Psoas muscle (tissue), 8 donors: ENCODE results near the gene ANKRD11. TPM values are rescaled to one million over a fixed set of nuclear protein-coding genes. Genes with fewer than 3 reads are reported as not detected.
"Not testable (repeated sequence)": the region's sequence is repeated elsewhere in the genome, so short reads cannot be mapped to it uniquely, and the experiment has no call there.

ENCODE experiments used
- ATAC-seq, 4 donors: fragments of 200-7000 bp; cut with Tn5 transposase; one replicate each; pipeline ENCODE4 v1.9.1; 2020; ENCODE audit warnings: moderate library complexity in 3 of 4, mild to moderate bottlenecking in 2 of 4
- DNase-seq, 2 donors: peaks; one replicate each; pipeline ENCODE4 v3.0.0-alpha.2; 2020
- H3K27ac ChIP-seq: fragments of 200-600 bp; one replicate; pipeline ENCODE4 v1.8.0; 2022
- H3K27me3 ChIP-seq, 3 donors: fragments of 200-600 bp in 1 of 3; one replicate each; pipeline versions ENCODE4 v1.6.1 to v1.8.0; 2013 to 2022; ENCODE audit warnings: low read length in 2 of 3, mild to moderate bottlenecking in 2 of 3, moderate library complexity in 1 of 3; ENCODE audit not compliant: insufficient read depth in 3 of 3
- H3K36me3 ChIP-seq, 2 donors: fragments of 200-600 bp in 1 of 2; one replicate each; pipeline versions ENCODE4 v1.6.1 to v1.8.0; 2013 to 2022; ENCODE audit warnings: low read depth in 1 of 2, mild to moderate bottlenecking in 1 of 2, moderate library complexity in 1 of 2; ENCODE audit not compliant: insufficient read depth in 1 of 2
- H3K4me1 ChIP-seq: fragments of 200-600 bp; one replicate; pipeline ENCODE4 v1.8.0; 2022
- H3K4me3 ChIP-seq: fragments of 200-600 bp; one replicate; pipeline ENCODE4 v1.8.0; 2022; ENCODE audit warnings: mild to moderate bottlenecking
- H3K9me3 ChIP-seq: fragments of 200-600 bp; one replicate; pipeline ENCODE4 v1.8.0; 2022
- WGBS, 3 donors: extraction: QIAGEN DNeasy Blood & Tissue Kit; methylation state at CpG; one replicate each; pipeline versions ENCODE4 v1.1.6 to v1.1.7; 2013; 5-methylcytosine and 5-hydroxymethylcytosine counted together
- intact Hi-C, 2 donors: fragments of 100-400 bp; cut with DNase I; formaldehyde crosslinking; loops; one replicate each; pipeline versions ENCODE4 v1.11.0 to v1.14.2; 2022
- polyA plus RNA-seq, 3 donors: library from polyadenylated mRNA; stranded (reverse); fragments of 200-250 nt; gene quantifications; one replicate each; pipeline ENCODE4 v1.2.3, GENCODE V29; 2013
- total RNA-seq, 4 donors: library from RNA; stranded (reverse); fragmentation: NEBNext Ultra II Directional in 2 of 4; extraction: Animal tissue kit (Norgen Biotek cat#: 25700) in 2 of 4; gene quantifications; one replicate each; pipeline versions ENCODE4 v1.2.1 to v1.2.4, GENCODE V29; 2021 to 2023
- TF ChIP-seq, protein P1 (sequence below): fragments of 200-600 bp; IDR thresholded peaks from one replicate; pipeline ENCODE4 v1.8.0; 2022; ENCODE audit warnings: antibody characterized with exemption
- donor health status: healthy with polysubstance abuse.
- donor health status: DM: no; HTN: no; CAD: no; lungs with moderate emphysema.
- donor health status: Bipolar disorder and iron deficiency.
- donor health status: healthy.
- donor health status: DM: yes; HTN: yes; CAD: no.
- donor health status: DM: no; HTN: no; CAD: no.
- donor health status: DM: no; HTN: no; CAD: no.
- donor health status: DM: yes; HTN: yes; CAD: no.

ANKRD11 gene
- total and polyA plus RNA-seq, 7 donors: 22.3 to 72.8 (median 57.2) TPM

GRCh38 chr16:89256651-89257254, 233.6 kb downstream of the ANKRD11 start:
- 1 to 3% (median 2%) methylated on average over 54 to 57 of the region's 57 CpGs for WGBS, 3 donors
- peaks cover 0 to 26% (median 11%) of the 10 kb centered on the region in 3 donors for H3K27me3 ChIP-seq
- no peaks in the 10 kb centered on the region for H3K9me3 ChIP-seq
- H3K4me3 ChIP-seq: peak overlapping the region; percentile 58
- TF ChIP-seq, protein P1, sequence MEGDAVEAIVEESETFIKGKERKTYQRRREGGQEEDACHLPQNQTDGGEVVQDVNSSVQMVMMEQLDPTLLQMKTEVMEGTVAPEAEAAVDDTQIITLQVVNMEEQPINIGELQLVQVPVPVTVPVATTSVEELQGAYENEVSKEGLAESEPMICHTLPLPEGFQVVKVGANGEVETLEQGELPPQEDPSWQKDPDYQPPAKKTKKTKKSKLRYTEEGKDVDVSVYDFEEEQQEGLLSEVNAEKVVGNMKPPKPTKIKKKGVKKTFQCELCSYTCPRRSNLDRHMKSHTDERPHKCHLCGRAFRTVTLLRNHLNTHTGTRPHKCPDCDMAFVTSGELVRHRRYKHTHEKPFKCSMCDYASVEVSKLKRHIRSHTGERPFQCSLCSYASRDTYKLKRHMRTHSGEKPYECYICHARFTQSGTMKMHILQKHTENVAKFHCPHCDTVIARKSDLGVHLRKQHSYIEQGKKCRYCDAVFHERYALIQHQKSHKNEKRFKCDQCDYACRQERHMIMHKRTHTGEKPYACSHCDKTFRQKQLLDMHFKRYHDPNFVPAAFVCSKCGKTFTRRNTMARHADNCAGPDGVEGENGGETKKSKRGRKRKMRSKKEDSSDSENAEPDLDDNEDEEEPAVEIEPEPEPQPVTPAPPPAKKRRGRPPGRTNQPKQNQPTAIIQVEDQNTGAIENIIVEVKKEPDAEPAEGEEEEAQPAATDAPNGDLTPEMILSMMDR: no peak
- H3K4me1 ChIP-seq: no peaks in the 10 kb centered on the region
- intact Hi-C loops: no loop called here
- DNase-seq: peak; percentile 78 to 81
- no peak overlapping the region for H3K27ac ChIP-seq
- peak; percentile 94 to 95 (median 95) for ATAC-seq
- H3K36me3 ChIP-seq: no peaks in the 10 kb centered on the region

DNA sequence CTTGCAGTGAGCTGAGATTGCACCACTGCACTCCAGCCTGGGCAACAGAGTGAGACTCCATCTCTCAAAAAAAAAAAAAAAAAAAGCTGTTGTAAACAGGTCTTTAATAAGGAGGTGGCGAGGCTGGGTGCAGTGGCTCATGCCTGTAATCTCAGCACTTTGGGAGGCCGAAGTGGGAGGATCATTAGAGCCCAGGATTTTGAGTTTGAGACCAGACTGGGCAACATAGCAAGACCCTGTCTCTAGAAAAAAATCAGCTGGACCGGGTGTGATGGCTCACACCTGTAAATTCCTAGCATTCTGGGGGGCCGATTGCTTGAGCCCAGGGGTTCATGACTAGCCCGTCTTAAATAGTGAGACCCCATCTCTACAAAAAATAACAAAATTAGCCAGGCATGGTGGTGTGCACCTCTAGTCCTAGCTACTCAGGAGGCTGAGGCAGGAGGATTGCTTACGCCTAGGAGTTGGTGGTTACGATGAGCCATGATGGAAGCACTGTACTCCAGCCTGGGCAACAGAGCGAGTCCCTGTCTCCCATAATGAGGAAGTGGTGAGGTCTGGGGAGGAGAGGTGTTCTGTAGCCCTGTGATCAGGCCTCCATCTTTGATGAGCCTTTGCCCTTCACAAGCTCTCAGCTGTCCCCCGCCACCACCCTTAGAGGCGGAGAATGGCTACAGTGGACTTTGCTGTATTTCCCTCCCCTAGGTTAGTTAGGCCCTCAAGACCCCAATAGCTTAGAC, 236.6 kb downstream of the ANKRD11 start:
- H3K4me1 ChIP-seq: no peaks in the 10 kb centered on the region
- WGBS, 3 donors: 93 to 94% (median 93%) methylated on average over 10 of the region's 10 CpGs
- peaks cover 0 to 26% (median 11%) of the 10 kb centered on the region in 3 donors for H3K27me3 ChIP-seq
- DNase-seq (no peak), ATAC-seq (no peak)
- H3K36me3 ChIP-seq: no peaks in the 10 kb centered on the region
- intact Hi-C loops: no loop called here
- H3K27ac ChIP-seq: no peak overlapping the region
- H3K4me3 ChIP-seq: no peak overlapping the region
- H3K9me3 ChIP-seq: no peaks in the 10 kb centered on the region
- TF ChIP-seq, protein P1: no peak

DNA sequence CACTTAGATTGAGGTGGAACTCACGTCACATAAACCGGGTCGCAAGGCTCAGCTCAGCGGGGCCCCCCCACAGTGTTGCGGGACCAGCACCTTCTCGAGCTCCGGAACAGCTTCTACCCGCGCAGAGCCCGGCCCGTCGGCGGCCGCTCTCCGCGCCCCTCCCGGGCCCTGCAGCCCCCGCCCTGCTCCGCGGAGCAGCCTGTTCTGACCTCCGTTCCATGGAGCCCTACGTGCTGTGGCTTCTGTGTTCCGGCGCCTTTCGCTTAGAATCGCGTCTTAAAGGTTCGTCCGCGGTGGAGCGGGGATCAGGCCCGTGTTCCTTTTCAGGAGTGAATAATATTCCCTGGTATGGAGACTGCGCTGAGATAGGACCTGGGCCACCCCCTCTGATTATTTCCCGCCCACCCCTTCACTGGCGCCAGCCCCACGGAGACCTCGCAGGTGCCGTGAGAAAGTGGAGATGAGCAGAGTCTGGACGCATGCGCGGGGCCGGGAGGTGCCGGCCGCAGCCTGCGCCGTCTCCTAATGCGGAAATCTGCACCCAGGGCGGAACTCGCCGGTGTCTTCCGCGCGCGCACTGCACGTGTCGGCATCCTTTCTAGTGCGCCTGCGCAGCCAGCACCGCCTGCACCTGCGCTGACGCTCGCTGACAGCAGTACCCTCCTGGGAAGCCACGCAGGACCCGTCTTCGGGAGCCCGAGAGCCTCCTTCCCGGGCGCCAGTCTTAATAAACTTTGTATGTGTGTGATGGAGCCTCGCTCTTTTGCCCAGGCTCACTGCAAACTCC, 242.0 kb downstream of the ANKRD11 start:
- WGBS, 3 donors: 53 to 57% (median 54%) methylated on average over 69 of the region's 69 CpGs
- no peaks in the 10 kb centered on the region for H3K36me3 ChIP-seq
- H3K4me1 ChIP-seq: no peaks in the 10 kb centered on the region
- no peak overlapping the region for H3K27ac ChIP-seq
- intact Hi-C loops: loop anchor here in 1 of 2 donors (5.0 kb wide), 1 partner anchor 244 kb away; the partner anchor contains the start of gene ANKRD11
- no peak for DNase-seq
- TF ChIP-seq, protein P1: no peak
- no peaks in the 10 kb centered on the region for H3K9me3 ChIP-seq
- peaks cover 0 to 3% (median 0%) of the 10 kb centered on the region in 3 donors for H3K27me3 ChIP-seq
- peak overlapping the region; percentile 63 for H3K4me3 ChIP-seq
- ATAC-seq: no peak

DNA sequence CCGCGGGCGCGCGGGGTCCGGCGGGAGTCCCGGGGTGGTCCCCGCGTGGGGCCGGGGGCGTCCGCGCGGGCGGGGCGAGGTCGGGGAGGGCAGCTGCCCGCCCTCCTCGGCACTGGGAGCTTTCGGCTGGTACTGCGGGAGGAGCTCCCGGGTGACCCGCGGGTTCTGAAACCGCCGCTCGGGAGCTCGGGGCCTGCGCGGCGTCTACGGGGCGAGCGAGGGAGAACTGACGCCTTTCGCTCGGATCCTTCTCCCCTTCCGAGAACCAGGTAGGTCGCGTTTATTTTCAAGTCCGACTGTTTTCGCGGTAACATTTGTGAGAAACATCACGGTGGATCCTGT, 242.7 kb downstream of the ANKRD11 start:
- H3K4me1 ChIP-seq, H3K36me3 ChIP-seq, H3K27me3 ChIP-seq, H3K9me3 ChIP-seq, H3K27ac ChIP-seq, DNase-seq: not testable (repeated sequence)
- 1 to 3% (median 2%) methylated on average over 36 to 45 of the region's 45 CpGs for WGBS, 3 donors
- H3K4me3 ChIP-seq: peak overlapping the region; percentile 63
- ATAC-seq: peak in 2 of 4 donors; percentile 41 to 48
- intact Hi-C loops: loop anchor here in 1 of 2 donors (5.0 kb wide), 1 partner anchor 245 kb away; the partner anchor contains the start of gene ANKRD11
